Measurements from ENCODE around the gene PIK3R6.

GRCh38 chr17:8849311-8850041 lies 18.0 kb downstream of the PIK3R6 start:
- no peak for TF ChIP-seq CTCF (IDR thresholded peaks at IDR 0.05)
- TF ChIP-seq EP300 (IDR thresholded peaks at IDR 0.05) = no peak
- no peak for TF ChIP-seq POLR2A (IDR thresholded peaks at IDR 0.05)
